Gastrocnemius medialis (tissue), 4 donors: ENCODE results near the gene HOXA6.
A peak's percentile ranks its signal among the peaks of the same experiment; 100 is the strongest.

Source experiments
- POLR2A ChIP-seq, 2 donors: fragments of 450-650 bp; IDR thresholded peaks; one replicate each; pipeline ENCODE4 v1.6.1; 2017; ENCODE audit warnings: antibody characterized with exemption in 2 of 2, mild to moderate bottlenecking in 2 of 2, moderate library complexity in 2 of 2
- TF ChIP-seq, protein P1 (sequence below), 5 experiments: fragments of 450-650 bp in 3 of 5; fragments of 200-600 bp in 2 of 5; sonication (generic) in 2 of 5; IDR thresholded peaks in 4 of 5; conservative IDR thresholded peaks in 1 of 5; 1 replicate in 4 of 5; 2 replicates in 1 of 5; pipeline ENCODE4 v1.5.1; 2016 to 2019; ENCODE audit warnings: antibody characterized with exemption in 5 of 5, mild to moderate bottlenecking in 3 of 5, moderate library complexity in 3 of 5

DNA sequence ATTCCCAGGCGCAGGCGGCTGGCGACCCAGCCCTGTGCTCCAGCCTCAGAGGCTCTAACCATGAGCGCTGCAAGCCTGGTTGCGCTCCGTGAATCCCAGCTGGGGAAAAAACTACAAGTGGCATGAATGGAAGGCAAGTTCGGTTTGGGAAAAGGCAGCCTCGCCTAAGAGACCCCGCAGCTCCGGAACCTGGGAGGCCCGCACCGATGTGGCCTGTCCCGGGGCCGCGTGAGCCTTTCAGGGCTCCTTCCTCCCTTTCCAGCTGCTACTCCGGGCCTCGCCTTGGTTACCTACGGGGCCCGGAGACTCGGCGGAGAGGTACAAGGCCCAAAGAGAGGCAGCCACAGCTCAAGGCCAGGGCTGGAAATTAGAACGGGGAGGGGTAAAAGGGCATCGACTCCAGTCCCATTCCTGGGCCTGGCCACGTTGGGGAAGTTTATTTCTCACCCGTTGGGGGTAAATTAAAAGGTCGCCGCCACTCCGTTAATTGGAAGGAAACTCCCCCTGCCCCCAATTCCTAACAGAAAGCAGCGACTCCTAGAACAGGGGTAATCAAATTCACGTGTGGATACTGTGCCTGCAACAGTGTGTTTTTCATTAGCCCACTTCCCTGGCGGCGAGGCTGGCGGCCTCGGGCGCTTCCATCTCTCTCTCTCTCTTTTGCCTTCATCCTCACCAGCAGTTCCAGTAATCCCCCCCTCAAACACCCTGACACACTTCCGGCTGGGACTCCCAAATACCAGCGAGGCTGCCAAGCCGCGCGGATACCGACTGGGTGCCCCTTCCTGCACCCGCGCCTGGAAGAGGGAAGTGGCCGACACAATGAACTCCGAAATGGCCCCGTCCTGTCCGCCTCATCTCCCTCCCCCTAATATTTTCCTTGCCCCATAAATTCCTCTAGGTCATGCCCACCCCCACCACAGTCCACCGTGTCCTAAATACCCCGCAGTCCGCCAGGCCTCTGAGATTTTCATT, 19.2 kb upstream of the HOXA6 start:
- peak in 1 of 2 donors; percentile 27 for TF ChIP-seq POLR2A (IDR thresholded peaks at IDR 0.05)
- TF ChIP-seq, protein P1, sequence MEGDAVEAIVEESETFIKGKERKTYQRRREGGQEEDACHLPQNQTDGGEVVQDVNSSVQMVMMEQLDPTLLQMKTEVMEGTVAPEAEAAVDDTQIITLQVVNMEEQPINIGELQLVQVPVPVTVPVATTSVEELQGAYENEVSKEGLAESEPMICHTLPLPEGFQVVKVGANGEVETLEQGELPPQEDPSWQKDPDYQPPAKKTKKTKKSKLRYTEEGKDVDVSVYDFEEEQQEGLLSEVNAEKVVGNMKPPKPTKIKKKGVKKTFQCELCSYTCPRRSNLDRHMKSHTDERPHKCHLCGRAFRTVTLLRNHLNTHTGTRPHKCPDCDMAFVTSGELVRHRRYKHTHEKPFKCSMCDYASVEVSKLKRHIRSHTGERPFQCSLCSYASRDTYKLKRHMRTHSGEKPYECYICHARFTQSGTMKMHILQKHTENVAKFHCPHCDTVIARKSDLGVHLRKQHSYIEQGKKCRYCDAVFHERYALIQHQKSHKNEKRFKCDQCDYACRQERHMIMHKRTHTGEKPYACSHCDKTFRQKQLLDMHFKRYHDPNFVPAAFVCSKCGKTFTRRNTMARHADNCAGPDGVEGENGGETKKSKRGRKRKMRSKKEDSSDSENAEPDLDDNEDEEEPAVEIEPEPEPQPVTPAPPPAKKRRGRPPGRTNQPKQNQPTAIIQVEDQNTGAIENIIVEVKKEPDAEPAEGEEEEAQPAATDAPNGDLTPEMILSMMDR (IDR thresholded peaks at IDR 0.05 in 4 of 5, conservative IDR thresholded peaks at IDR 0.05 in 1 of 5), result no peak
